HepG2 (cell line): ENCODE data around the gene EMC9. TPM values are rescaled to one million over a fixed set of nuclear protein-coding genes. Genes with fewer than 3 reads are reported as not detected.
A peak's percentile ranks its signal among the peaks of the same experiment; 100 is the strongest.

Source experiments
- GATAD1 ChIP-seq: IDR thresholded peaks from 2 replicates; pipeline ENCODE4 v1.6.1; 2016; ENCODE audit warnings: missing genetic modification reagents, missing compliant biosample characterization
- IKZF1 ChIP-seq: fragments of 450-650 bp; IDR thresholded peaks from 2 replicates; pipeline ENCODE4 v1.7.1; 2016
- JUNB ChIP-seq: sonication (generic); formaldehyde crosslinking; IDR thresholded peaks from 2 replicates; pipeline ENCODE4 v1.8.0; 2022; ENCODE audit warnings: missing genetic modification reagents, mild to moderate bottlenecking, borderline replicate concordance
- KLF6 ChIP-seq: IDR thresholded peaks from 2 replicates; pipeline ENCODE4 v1.8.0; 2016; ENCODE audit warnings: missing biosample characterization, missing genetic modification reagents
- MLLT10 ChIP-seq: sonication (generic); formaldehyde crosslinking; IDR thresholded peaks from 2 replicates; pipeline ENCODE4 v1.4.0; 2020; ENCODE audit warnings: missing genetic modification reagents
- MTF1 ChIP-seq: sonication (generic); formaldehyde crosslinking; IDR thresholded peaks from 2 replicates; pipeline ENCODE4 v1.5.0; 2020; ENCODE audit warnings: missing genetic modification reagents
- NFIB ChIP-seq: sonication (generic); formaldehyde crosslinking; IDR thresholded peaks from 2 replicates; pipeline ENCODE4 v1.9.0; 2021; ENCODE audit warnings: missing genetic modification reagents, mild to moderate bottlenecking, borderline replicate concordance
- PHF8 ChIP-seq: sonication (generic); formaldehyde crosslinking; IDR thresholded peaks from 2 replicates; pipeline ENCODE4 v1.5.0; 2020; ENCODE audit warnings: missing genetic modification reagents
- POGZ ChIP-seq: sonication (generic); formaldehyde crosslinking; IDR thresholded peaks from 2 replicates; pipeline ENCODE4 v1.4.0; 2020; ENCODE audit warnings: mild to moderate bottlenecking, missing genetic modification reagents
- REXO4 ChIP-seq: sonication (generic); formaldehyde crosslinking; IDR thresholded peaks from 2 replicates; pipeline ENCODE4 v1.8.0; 2022; ENCODE audit warnings: missing genetic modification reagents, mild to moderate bottlenecking, borderline replicate concordance
- SOX6 ChIP-seq, 2 experiments: fragments of 450-650 bp in 1 of 2; sonication (generic) in 1 of 2; formaldehyde crosslinking in 1 of 2; IDR thresholded peaks; 2 replicates each; pipeline versions ENCODE4 v1.4.0 to v1.6.1; 2017 to 2020; ENCODE audit warnings: antibody characterized with exemption in 1 of 2, mild to moderate bottlenecking in 1 of 2, missing genetic modification reagents in 1 of 2
- SRSF1 ChIP-seq: fragments of 200-400 bp; formaldehyde crosslinking; optimal IDR thresholded peaks from 2 replicates; pipeline ENCODE3; 2017; ENCODE audit warnings: mild to moderate bottlenecking, low read depth, low read length, moderate library complexity
- TAF1 ChIP-seq: sonication (generic); formaldehyde crosslinking; IDR thresholded peaks from 2 replicates; pipeline ENCODE4 v1.4.0; 2020; ENCODE audit warnings: missing genetic modification reagents
- ZMAT3 ChIP-seq: sonication (generic); formaldehyde crosslinking; conservative IDR thresholded peaks from 2 replicates; pipeline ENCODE4 v1.7.0; 2021; ENCODE audit warnings: missing genetic modification reagents
- ZNF136 ChIP-seq: sonication (generic); formaldehyde crosslinking; IDR thresholded peaks from 2 replicates; pipeline ENCODE4 v1.8.1; 2022; ENCODE audit warnings: low read depth, mild to moderate bottlenecking, moderate library complexity, missing genetic modification reagents
- ZNF556 ChIP-seq: sonication (generic); formaldehyde crosslinking; IDR thresholded peaks from 2 replicates; pipeline ENCODE4 v1.4.0; 2020; ENCODE audit warnings: mild to moderate bottlenecking, missing genetic modification reagents, borderline replicate concordance
- ZNF773 ChIP-seq: sonication (generic); formaldehyde crosslinking; IDR thresholded peaks from 2 replicates; pipeline ENCODE4 v1.4.0; 2020; ENCODE audit warnings: missing genetic modification reagents, borderline replicate concordance
- ZNF788 ChIP-seq: sonication (generic); formaldehyde crosslinking; IDR thresholded peaks from 2 replicates; pipeline ENCODE4 v1.5.0; 2020; ENCODE audit warnings: mild to moderate bottlenecking, missing genetic modification reagents, borderline replicate concordance
- polyA plus RNA-seq, 8 experiments: library from polyadenylated mRNA; depleted of rRNA in 3 of 8; stranded (reverse) in 7 of 8; unstranded in 1 of 8; fragments of >200 nt; fragmentation: Illumina TruSeq in 4 of 8; extraction: Trizol in 4 of 8; gene quantifications; 2 replicates each; pipeline versions ENCODE4 v1.2.1 to v1.2.3, GENCODE V29; 2011 to 2016; ENCODE audit warnings: low read depth in 4 of 8, missing spikeins in 1 of 8, mixed read lengths in 1 of 8; ENCODE audit not compliant: insufficient read depth in 1 of 8
- total RNA-seq, 5 experiments: library from RNA; depleted of rRNA; stranded (reverse); fragments of >200 nt; fragmentation: Illumina TruSeq; extraction: Trizol; gene quantifications; 2 replicates each; pipeline ENCODE4 v1.2.3, GENCODE V29; 2016; ENCODE audit warnings: low read depth in 1 of 5
- TF ChIP-seq, protein P1 (sequence below): IDR thresholded peaks from 2 replicates; pipeline ENCODE4 v1.4.0; 2020; ENCODE audit warnings: mild to moderate bottlenecking, missing genetic modification reagents
- TF ChIP-seq, protein P2 (sequence below): sonication (generic); formaldehyde crosslinking; IDR thresholded peaks from 2 replicates; pipeline ENCODE4 v1.8.1; 2023; ENCODE audit warnings: missing genetic modification reagents, inconsistent platforms, borderline replicate concordance
- TF ChIP-seq, protein P3 (sequence below): sonication (generic); formaldehyde crosslinking; IDR thresholded peaks from 2 replicates; pipeline ENCODE4 v1.5.1; 2020; ENCODE audit warnings: missing genetic modification reagents, mild to moderate bottlenecking, borderline replicate concordance

EMC9 gene
- total and polyA plus RNA-seq, 2 of the 13 experiments (the other 11 are each of a cell fraction or from before 2014, with no cell fraction given): 60.5 to 78.7 TPM

GRCh38 chr14:24146978-24147760, 5.8 kb upstream of the EMC9 start, which contains the start of gene RNF31 (continued):
- TF ChIP-seq JUNB (CRISPR knock-in tag) (no peak), ZNF788 (CRISPR knock-in tag) (peak; percentile 74; the same call in 1 of the 2 replicates), TAF1 (CRISPR knock-in tag) (peak; percentile 75), SOX6 (IDR thresholded peaks at IDR 0.05) (no peak), SOX6 (CRISPR knock-in tag; IDR thresholded peaks at IDR 0.05) (peak; percentile 62), ZMAT3 (CRISPR knock-in tag) (peak; percentile 10), SRSF1 (peak; percentile 85), GATAD1 (CRISPR knock-in tag) (peak; percentile 88), MTF1 (CRISPR knock-in tag) (no peak), ZNF136 (CRISPR knock-in tag) (no peak), POGZ (CRISPR knock-in tag) (peak; percentile 67; the same call in 1 of the 2 replicates), IKZF1 (no peak), PHF8 (peak; percentile 80), REXO4 (CRISPR knock-in tag) (peak; percentile 87; the same call in 1 of the 2 replicates), KLF6 (CRISPR knock-in tag) (peak; percentile 48), ZNF773 (CRISPR knock-in tag) (peak; percentile 90; the same call in 1 of the 2 replicates), NFIB (CRISPR knock-in tag) (no peak), MLLT10 (CRISPR knock-in tag) (0 out of 2 replicates have a peak, but pooled peaks have one; percentile 33), ZNF556 (peak; percentile 57; the same call in 1 of the 2 replicates)
- TF ChIP-seq, protein P1, sequence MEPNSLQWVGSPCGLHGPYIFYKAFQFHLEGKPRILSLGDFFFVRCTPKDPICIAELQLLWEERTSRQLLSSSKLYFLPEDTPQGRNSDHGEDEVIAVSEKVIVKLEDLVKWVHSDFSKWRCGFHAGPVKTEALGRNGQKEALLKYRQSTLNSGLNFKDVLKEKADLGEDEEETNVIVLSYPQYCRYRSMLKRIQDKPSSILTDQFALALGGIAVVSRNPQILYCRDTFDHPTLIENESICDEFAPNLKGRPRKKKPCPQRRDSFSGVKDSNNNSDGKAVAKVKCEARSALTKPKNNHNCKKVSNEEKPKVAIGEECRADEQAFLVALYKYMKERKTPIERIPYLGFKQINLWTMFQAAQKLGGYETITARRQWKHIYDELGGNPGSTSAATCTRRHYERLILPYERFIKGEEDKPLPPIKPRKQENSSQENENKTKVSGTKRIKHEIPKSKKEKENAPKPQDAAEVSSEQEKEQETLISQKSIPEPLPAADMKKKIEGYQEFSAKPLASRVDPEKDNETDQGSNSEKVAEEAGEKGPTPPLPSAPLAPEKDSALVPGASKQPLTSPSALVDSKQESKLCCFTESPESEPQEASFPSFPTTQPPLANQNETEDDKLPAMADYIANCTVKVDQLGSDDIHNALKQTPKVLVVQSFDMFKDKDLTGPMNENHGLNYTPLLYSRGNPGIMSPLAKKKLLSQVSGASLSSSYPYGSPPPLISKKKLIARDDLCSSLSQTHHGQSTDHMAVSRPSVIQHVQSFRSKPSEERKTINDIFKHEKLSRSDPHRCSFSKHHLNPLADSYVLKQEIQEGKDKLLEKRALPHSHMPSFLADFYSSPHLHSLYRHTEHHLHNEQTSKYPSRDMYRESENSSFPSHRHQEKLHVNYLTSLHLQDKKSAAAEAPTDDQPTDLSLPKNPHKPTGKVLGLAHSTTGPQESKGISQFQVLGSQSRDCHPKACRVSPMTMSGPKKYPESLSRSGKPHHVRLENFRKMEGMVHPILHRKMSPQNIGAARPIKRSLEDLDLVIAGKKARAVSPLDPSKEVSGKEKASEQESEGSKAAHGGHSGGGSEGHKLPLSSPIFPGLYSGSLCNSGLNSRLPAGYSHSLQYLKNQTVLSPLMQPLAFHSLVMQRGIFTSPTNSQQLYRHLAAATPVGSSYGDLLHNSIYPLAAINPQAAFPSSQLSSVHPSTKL: no peak; the same call in none of the 2 replicates
- TF ChIP-seq, protein P2, sequence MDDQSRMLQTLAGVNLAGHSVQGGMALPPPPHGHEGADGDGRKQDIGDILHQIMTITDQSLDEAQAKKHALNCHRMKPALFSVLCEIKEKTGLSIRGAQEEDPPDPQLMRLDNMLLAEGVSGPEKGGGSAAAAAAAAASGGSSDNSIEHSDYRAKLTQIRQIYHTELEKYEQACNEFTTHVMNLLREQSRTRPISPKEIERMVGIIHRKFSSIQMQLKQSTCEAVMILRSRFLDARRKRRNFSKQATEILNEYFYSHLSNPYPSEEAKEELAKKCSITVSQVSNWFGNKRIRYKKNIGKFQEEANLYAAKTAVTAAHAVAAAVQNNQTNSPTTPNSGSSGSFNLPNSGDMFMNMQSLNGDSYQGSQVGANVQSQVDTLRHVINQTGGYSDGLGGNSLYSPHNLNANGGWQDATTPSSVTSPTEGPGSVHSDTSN (CRISPR knock-in tag): peak; percentile 66; the same call in 1 of the 2 replicates
- TF ChIP-seq, protein P3, sequence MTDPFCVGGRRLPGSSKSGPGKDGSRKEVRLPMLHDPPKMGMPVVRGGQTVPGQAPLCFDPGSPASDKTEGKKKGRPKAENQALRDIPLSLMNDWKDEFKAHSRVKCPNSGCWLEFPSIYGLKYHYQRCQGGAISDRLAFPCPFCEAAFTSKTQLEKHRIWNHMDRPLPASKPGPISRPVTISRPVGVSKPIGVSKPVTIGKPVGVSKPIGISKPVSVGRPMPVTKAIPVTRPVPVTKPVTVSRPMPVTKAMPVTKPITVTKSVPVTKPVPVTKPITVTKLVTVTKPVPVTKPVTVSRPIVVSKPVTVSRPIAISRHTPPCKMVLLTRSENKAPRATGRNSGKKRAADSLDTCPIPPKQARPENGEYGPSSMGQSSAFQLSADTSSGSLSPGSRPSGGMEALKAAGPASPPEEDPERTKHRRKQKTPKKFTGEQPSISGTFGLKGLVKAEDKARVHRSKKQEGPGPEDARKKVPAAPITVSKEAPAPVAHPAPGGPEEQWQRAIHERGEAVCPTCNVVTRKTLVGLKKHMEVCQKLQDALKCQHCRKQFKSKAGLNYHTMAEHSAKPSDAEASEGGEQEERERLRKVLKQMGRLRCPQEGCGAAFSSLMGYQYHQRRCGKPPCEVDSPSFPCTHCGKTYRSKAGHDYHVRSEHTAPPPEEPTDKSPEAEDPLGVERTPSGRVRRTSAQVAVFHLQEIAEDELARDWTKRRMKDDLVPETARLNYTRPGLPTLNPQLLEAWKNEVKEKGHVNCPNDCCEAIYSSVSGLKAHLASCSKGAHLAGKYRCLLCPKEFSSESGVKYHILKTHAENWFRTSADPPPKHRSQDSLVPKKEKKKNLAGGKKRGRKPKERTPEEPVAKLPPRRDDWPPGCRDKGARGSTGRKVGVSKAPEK: no peak
